Ectodermal cell (in vitro differentiated cells): ENCODE results near the gene HSD17B2.
A peak's percentile ranks its signal among the peaks of the same experiment; 100 is the strongest.
"Not testable (repeated sequence)": the region's sequence is repeated elsewhere in the genome, so short reads cannot be mapped to it uniquely, and the experiment has no call there.

ENCODE experiments used
- H3K27ac ChIP-seq: 2 replicates; pipeline ENCODE4 v1.7.0; 2013; ENCODE audit warnings: mild to moderate bottlenecking, low read depth, low read length; ENCODE audit not compliant: insufficient read depth, poor library complexity, severe bottlenecking
- H3K27me3 ChIP-seq: 2 replicates; pipeline ENCODE4 v1.7.0; 2013; ENCODE audit warnings: mild to moderate bottlenecking, low read length; ENCODE audit not compliant: insufficient read depth, control insufficient read depth, poor library complexity, severe bottlenecking
- H3K36me3 ChIP-seq: one replicate; pipeline ENCODE4 v1.7.0; 2013; ENCODE audit warnings: low read length; ENCODE audit not compliant: control insufficient read depth, insufficient read depth
- H3K4me1 ChIP-seq: one replicate; pipeline ENCODE4 v1.7.0; 2013; ENCODE audit warnings: low read length; ENCODE audit not compliant: control insufficient read depth, insufficient read depth
- H3K4me3 ChIP-seq: 2 replicates; pipeline ENCODE4 v1.7.0; 2013; ENCODE audit warnings: low read depth, low read length, control low read depth; ENCODE audit not compliant: insufficient read depth
- H3K9me3 ChIP-seq: 2 replicates; pipeline ENCODE4 v1.7.0; 2013; ENCODE audit warnings: mild to moderate bottlenecking, low read length, moderate library complexity; ENCODE audit not compliant: control insufficient read depth
- WGBS, 2 experiments: methylation state at CpG; one replicate each; pipeline ENCODE4 v1.1.7; 2013; ENCODE audit warnings: missing lambda C conversion rate in 2 of 2; 5-methylcytosine and 5-hydroxymethylcytosine counted together

HSD17B2 gene

DNA sequence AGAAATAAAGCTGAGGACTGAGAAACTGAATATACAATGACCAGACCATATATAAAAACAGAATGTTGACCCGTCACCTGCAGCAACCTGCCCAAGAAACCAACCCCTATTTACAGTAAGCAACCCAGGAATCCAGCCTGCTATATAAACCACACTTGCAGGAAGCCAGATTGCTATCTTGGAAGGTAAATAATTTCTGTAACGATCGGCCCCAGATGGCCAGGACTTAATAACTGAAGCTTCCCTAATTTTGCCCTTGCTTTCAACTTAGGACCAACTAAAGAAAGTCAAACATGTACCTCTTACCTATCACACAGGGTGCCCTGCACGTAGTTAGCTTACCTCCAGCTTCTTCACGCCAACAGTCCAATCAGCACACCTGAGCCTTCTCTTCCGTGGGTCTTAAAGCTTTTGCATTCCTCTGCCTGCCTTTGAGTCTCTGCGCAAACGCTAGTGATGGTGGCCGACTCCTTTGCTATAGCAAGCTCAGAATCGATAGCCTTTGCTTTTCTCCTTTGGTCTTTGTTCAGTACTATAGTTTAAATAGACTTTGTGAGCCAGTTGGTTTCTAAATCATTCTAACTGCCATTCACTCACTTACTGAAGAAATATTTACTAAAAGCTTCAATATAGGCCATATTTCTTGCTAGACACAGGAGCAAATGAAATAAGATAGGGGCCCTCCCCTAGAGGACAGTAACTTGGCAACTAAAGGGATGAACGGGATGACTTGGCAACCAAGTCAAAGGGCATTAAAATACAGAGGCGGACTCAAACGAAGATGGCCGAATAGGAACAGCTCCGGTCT, 103.6 kb downstream of the HSD17B2 start:
- no peaks in the 10 kb centered on the region for H3K27me3 ChIP-seq
- no peaks in the 10 kb centered on the region for H3K36me3 ChIP-seq
- no peak overlapping the region for H3K27ac ChIP-seq
- WGBS, 2 experiments: 88 to 90% methylated on average over 14 to 15 of the region's 15 CpGs
- no peaks in the 10 kb centered on the region for H3K4me1 ChIP-seq
- no peak overlapping the region for H3K4me3 ChIP-seq
- no peaks in the 10 kb centered on the region for H3K9me3 ChIP-seq

DNA sequence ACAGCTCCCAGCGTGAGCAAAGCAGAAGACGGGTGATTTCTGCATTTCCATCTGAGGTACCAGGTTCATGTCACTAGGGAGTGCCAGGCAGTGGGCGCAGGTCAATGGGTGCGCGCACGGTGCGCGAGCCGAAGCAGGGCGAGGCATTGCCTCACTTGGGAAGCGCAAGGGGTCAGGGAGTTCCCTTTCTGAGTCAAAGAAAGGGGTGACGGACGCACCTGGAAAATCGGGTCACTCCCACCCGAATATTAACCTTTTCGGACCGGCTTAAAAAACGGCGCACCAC, 104.2 kb downstream of the HSD17B2 start:
- peak overlapping the region; percentile 10 for H3K4me3 ChIP-seq
- not testable (repeated sequence) for H3K9me3 ChIP-seq, H3K27ac ChIP-seq, H3K27me3 ChIP-seq, H3K4me1 ChIP-seq, H3K36me3 ChIP-seq
- 50 to 57% methylated on average over 19 of the region's 19 CpGs for WGBS, 2 experiments

DNA sequence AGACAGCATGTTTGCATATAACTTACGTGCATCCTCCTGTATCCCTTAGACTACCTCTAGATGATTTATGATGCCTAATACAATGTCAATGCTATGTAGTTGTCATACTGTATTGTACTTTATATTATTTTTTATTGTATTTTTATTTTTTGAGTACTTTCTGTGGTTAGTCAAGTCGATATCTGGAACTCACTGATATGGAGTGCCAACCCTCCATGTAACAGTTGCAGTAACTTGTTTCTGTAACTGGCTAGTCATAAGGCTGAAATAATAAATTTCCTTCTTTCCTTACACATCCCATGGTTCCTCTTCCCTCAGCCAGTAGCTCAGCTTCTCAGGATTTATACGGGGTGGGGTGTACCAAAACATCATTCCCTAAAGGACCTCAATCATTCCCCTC, 111.5 kb downstream of the HSD17B2 start:
- H3K9me3 ChIP-seq: no peaks in the 10 kb centered on the region
- H3K27me3 ChIP-seq: no peaks in the 10 kb centered on the region
- H3K27ac ChIP-seq: no peak overlapping the region
- no peak overlapping the region for H3K4me3 ChIP-seq
- peaks cover 11% of the 10 kb centered on the region for H3K4me1 ChIP-seq
- WGBS, 2 experiments: 92 to 100% methylated on average over 1 to 2 of the region's 3 CpGs
- peaks cover 23% of the 10 kb centered on the region for H3K36me3 ChIP-seq

DNA sequence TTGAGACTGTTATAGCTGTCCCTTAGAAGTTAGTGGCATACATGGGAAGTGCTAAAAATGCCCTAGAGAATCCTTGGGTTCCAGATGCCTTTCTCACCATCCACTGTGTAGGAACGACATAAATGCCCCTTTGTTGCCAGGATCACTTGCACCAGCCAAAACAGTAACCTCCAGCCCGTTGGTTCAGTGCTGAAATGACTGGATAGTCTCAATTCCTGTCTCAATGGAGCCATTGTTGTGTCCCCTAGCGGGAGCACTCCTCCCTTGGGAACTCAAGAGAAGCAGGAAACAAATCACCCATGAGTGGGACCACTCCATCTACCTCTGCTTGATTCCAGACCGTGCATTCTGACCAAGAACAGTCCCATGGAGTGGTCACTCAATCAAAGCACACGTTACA, 111.9 kb downstream of the HSD17B2 start:
- no peaks in the 10 kb centered on the region for H3K9me3 ChIP-seq
- WGBS, 2 experiments: 94% methylated on average over 5 of the region's 5 CpGs
- H3K36me3 ChIP-seq: peaks cover 23% of the 10 kb centered on the region
- no peak overlapping the region for H3K27ac ChIP-seq
- no peaks in the 10 kb centered on the region for H3K27me3 ChIP-seq
- H3K4me3 ChIP-seq: no peak overlapping the region
- peaks cover 11% of the 10 kb centered on the region for H3K4me1 ChIP-seq

DNA sequence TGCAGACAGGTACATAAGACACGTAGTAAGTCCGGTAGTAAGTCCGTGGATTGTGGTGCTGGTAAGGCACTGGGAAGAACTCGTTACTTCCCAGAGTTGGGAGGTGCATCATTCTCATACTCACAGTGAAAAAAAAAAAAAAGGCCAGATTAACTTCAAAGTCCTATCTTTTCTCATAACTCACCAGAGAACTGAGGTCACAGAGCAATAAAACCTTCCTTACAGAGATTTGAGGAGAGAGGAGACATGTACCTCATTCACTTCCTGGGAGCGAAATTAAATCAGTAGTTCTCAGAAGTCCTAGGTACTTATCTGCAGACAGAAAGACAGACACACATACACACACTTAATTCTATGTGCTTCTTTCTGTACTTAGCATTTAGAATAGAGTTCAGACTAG, 112.5 kb downstream of the HSD17B2 start:
- Histone ChIP-seq H3K9me3 (no peaks in the 10 kb centered on the region), H3K4me3 (no peak overlapping the region), H3K27me3 (no peaks in the 10 kb centered on the region), H3K27ac (no peak overlapping the region), H3K36me3 (peaks cover 23% of the 10 kb centered on the region), H3K4me1 (peaks cover 11% of the 10 kb centered on the region)
- 96 to 98% methylated on average over 4 to 5 of the region's 5 CpGs for WGBS, 2 experiments
